Stimulated activated CD8-positive, alpha-beta memory T cell treated with anti-CD3 and anti-CD28 coated beads, Interleukin-4, amount 100 ng/mL, for 4 hours (primary cell): ENCODE data around the gene NCAPH2.

Source experiments
- DNase-seq, 2 donors: peaks; one replicate each; pipeline ENCODE4 v3.0.0-alpha.2; 2020; ENCODE audit warnings: low read depth in 2 of 2, low spot score in 1 of 2

NCAPH2 gene

DNA sequence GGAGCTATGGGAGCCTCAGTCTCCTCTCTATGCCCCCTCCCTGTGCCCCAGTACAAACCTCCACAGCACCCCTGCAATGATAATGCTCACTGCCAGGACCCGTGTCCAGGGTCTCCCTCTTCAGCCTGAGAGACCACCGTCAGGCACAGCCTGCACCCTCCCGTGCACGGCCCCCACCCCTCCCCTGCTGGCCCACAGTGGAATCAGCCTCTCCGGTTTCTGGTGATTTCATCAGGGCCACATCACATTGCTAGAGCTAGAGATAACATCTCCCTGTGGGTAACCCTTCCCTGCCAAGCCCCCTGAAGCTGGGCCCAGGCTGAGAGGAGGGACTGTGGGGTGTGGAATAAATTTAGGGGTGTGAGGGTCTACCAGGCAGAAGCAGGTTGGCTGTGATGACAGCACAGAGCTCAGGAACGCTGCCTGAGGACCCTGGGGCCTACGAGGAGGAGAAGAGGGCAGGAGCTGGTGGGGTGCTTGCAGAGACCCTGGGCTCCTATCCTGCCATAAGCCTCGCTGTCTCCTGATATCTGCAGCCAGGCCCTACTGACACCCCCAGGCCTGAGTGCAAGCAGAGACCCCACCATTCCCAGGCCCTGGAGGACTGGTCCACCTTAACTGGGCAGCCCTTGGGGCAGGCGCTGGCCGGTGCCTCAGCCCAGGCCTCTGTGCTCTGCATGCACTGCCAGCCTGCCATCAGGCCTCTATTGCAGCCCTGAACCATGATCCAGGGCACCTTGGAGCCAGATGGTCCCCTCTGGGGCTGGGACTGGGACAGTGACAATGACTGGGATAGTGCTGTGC, 37.7 kb downstream of the NCAPH2 start, which contains the start of gene KLHDC7B:
KLHDC7B (plus strand) TSS at position 378 of the 804 bp plus-strand sequence; CDS start at position 723, 345 bp downstream.
- DNase-seq, result no peak

GRCh38 chr22:50546326-50547262, 38.6 kb downstream of the NCAPH2 start:
- no peak for DNase-seq

DNA sequence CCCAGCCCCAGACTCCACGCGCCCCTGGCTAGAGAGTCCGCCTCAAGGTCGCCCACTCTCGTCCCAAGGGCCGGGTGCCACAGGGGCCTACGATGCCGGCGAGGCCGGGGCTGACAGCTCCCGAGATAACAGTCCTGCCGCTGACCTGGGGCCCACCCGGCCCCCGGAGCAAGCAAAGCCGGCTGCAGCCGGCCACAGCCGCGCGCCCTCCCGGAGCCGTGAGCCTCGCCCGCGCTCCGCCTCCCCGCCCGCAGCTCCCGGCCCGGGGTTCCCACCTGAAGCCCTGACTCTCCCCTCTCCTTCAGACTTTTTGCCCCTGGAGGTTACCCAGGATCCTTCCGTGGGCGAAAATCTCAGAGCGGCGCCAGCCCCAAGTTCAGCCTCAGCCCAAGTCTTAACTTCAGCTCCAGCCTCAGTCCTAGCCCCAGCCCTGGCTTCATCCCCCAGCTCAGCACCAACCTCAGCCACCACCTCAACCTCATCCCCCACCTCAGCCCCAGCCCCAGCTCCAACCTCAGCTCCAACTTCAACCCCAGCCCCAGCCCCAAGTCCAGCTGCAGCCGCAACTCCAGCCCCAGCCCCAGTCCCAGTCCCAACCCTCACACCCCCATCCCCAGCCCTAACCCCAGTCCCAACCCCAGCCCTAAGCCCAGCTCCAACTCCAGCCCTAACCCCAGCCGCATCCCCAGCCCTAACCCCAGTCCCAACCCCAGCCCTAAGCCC, 39.4 kb downstream of the NCAPH2 start:
- no peak for DNase-seq

DNA sequence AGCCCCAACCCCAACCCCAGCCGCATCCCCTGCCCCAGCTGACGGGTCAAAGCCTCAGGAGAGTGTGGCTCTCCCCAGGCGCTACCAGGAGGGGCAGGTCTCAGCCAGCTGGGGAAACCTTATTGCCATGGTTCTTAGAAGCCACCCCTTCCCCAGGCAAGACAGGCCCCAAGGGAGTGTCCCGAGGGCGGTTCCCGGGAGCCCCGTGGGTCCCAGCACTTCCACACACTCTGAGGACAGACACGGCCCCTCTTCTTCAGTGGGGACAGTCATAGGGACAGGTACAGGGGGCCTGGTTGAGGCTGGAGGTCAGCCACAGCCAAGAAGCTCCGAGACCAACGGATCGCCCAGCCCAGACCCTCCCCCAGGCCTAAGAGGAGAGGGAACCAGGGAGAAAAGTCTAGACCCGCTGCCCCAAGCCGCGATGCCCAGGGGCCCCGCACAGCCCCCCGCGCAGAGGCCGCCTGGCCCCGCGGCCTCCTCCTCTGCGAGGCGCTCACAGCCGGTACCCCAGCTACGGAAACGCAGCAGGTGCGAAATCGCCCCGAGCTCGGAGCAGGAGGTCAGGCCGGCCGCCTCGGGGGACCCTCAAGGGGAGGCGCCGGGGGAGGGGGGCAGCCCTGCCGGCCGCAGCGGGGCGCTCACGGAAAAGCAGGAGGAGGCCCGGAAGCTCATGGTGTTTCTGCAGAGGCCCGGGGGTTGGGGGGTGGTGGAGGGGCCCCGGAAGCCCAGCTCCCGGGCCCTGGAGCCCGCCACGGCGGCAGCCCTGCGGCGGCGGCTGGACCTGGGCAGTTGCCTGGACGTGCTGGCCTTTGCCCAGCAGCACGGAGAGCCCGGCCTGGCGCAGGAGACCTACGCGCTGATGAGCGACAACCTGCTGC, 40.3 kb downstream of the NCAPH2 start:
- no peak for DNase-seq

- DNase-seq, result no peak
Observed at GRCh38 chr22:50548921-50549790, 41.1 kb downstream of the NCAPH2 start.

- DNase-seq, result no peak
Observed at GRCh38 chr22:50550395-50550794, 42.4 kb downstream of the NCAPH2 start.

GRCh38 chr22:50551160-50551752, 43.2 kb downstream of the NCAPH2 start:
- DNase-seq, result no peak

DNA sequence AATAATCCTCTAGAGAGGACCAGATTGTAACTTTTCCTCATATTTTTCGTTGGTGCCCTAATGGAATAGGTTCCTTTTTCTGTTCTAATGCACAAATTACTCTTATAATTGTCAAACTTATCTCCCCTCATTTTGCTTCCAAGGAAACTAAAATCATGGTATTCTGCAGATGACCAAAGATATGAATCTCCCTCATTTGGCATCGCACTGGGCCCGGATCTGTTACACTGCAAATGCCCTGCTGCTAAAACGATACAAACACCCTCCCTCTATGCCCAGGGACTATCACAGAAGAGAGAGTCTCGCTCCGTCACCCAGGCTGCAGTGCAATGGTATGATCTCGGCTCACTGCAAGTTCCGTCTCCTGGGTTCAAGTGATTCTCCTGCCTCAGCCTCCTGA, 45.3 kb downstream of the NCAPH2 start:
- no peak for DNase-seq

DNA sequence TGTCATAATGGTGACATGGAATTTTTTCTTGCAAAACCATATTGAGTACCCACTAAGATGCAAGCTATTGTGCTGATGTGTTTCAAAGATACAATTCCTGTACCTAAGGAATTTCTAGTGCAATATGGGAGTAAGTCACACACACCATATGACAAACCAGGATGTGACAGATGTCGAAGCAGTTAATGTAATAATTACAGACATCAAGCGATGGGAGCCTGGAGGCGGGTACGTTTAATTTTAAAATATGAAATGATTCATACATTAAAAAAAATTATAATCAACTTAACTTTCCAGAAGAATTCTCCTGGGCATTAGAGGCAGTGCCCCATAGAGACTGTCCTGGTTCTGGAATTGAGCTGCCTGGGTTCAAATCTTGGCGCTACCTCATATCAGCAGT, 48.7 kb downstream of the NCAPH2 start:
- DNase-seq, result no peak

DNA sequence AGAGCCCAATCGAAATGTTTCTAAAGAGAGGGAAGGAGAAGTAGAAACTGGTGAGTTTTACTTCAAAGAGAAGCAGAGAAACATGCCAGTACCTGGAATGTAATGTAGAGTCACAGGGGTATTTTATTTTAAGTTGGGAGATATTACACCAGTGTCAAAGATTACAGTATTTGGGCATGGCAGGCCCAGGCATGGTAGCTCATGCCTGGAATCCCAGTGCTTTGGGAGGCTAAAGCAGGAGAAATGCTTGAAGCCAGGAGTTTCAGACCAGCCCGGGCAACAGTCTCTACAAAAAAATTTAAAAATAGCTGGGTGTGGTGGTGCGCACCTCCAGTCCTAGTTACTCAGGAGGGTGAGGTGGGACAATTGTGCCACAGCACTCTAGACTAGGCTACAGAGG, 52.0 kb downstream of the NCAPH2 start:
- DNase-seq, result no peak

DNA sequence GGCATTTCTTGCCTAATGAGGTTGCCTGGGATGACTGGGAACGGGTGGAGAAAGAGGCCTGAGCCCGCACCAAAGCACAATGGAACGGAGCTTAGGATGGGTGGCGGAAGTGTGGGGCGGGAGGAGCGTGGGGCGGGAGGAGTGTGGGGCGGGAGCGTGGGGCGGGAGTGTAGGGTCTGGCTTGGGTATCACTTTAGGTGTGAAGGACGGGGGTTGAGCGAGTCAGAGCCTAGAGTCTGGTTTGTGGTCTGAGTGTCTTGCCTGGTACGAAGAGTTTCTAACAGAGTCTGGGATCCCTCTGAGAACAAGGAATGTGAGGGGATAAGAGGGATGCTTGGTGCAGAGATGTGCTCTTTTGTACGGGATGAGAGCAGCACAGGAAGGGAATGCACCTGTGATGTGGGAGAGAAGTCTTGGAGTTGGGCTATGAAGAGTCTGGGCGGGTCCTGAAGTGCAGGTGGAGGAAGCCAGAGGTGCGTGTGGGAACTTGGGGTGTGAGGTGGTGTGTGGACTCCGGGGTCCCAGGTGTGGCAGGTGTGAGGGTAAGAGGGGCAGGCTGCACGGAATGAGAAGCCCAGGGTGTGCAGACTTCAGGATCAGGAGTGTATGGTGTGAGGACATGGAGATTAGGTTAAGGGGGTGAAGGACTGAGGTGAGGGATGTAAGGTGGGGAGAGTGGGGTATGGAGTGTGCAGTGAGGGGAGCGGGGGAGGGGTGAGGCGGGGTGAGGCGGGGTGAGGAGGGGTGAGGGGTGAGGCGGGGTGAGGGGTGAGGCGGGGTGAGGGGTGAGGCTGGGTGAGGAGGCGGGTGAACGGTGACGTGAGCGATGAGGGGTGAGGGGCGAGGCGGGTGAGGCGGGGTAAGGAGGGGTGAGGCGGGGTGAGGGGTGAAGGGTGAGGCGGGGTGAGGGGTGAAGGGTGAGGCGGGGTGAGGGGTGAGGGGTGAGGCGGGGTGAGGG, 53.7 kb downstream of the NCAPH2 start:
- DNase-seq, result no peak

DNA sequence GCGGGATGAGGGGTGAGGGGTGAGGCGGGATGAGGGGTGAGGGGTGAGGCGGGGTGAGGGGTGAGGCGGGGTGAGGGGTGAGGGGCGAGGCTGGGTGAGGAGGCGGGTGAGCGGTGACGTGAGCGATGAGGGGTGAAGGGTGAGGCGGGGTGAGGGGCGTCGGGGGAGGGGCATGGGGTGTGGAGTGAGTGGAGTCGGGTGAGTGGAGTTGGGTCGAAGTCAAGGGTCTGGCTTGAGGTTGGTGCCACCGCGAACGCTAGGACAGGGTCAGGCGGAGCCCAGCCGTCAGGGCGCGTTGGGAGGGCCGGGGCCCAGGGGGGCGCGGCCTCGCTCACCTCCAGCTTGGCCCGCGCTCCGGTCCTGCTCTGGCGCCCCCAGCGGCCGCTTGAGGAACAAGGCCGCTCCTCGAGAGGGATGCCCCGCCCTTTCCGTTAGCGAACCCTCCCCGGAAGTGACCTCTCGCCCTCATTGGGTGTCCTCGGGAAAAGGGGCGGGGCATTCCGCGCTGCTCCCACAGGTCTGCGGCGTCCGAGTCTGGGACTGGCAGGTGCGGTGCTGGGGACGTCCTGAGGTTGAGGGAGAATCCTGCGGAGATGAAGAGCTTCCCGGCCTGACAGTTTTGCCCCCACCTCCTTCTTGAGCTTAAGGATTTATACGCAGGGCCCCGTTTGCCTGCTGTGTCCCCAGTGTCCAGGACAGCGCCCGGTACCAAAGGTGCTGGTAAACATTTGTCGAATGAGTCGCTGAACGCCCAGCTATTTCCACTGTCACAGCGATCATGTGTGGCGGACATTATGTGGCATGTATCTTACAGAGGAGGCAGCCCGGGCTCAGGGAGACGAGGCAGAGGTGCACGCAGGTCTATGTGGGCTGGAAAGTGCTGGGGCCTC, 54.7 kb downstream of the NCAPH2 start, which contains the start of gene SYCE3:
SYCE3 (minus strand) TSS at position 397 of the 890 bp plus-strand sequence. CDS start 6,514 bp downstream, outside the sequence.
- DNase-seq, result peak; percentile 91 to 96

DNA sequence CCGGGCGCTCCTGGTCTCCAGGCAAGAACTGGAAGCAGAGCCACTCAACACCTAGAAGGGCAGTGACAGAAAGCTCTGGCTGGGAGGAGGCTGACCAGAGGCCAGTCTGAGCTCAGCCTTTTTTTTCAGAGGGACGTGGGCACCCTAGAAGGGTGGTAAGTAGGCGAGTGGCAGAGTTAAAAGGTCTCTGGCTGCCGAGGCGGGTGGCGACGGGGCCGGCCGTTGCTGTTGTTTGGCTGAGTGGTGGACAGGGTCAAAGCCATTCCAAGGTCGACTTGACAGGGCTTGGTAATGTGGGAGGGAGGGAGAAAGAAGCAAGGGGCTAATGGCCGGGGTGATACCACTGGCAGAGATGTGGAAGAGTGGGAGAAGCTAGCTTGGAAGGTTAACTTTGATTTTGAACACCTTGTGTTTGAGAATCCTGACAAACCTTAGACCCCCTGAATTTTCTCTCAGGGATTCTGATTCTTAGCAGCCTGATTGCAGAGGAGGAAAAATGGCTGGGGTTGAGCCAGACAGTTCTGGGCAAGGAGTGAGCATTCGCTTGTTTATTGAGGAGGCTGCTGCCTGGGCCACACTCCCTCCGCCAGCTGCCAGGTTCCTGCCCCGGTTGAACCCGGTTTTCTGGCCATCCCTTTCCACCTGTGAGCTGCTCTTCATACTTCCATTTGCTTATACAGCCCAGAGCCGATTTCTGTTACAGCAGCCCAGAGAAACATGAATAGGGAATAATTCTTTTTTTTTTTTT, 55.6 kb downstream of the NCAPH2 start:
- DNase-seq, result no peak

DNA sequence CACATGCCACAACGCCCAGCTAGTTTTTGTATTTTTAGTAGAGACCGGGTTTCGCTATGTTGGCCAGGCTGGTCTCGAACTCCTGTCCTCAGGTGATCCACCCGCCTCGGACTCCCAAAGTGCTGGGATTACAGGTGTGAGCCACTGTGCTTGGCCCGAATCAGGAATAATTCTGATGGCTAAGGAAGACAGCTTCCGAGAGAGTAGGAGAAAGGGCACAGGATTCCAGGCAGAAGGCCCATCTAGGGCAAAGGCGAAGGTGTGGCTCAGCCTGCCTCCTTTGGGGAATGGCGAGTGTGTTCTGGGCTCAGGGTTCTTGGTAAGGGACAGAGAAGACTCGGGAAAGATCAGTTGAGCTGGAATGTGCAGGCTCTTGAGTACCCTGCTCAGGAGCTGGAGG, 56.3 kb downstream of the NCAPH2 start:
- DNase-seq, result no peak

GRCh38 chr22:50567721-50568252, 59.8 kb downstream of the NCAPH2 start:
- DNase-seq, result no peak

DNA sequence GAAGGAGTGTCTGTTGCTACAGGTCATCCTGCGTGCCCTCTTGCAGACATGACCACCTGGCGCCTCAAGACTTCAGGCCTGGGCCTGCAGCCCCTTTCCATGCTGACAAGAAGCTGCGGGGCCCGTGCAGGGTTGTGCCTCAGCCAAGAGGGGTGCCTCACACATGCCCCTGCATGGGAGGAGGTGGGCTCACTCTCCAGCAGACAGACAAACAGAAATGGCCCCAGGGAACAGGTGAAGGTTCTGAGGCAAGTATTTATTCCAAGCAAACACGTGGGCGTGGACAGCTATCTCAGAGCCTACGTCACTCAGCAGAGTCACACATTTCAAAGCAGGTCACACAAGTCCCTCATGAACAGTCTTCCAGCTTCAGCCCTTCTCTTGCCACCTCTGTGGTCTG, 60.6 kb downstream of the NCAPH2 start:
- no peak for DNase-seq
